GM19043 (cell line): ENCODE data around the gene PCDHGA6.
"Not testable (repeated sequence)": the region's sequence is repeated elsewhere in the genome, so short reads cannot be mapped to it uniquely, and the experiment has no call there.

ENCODE experiments used
- ATAC-seq: cut with Tn5 transposase; IDR thresholded peaks from one replicate; pipeline ENCODE4 v1.9.1; 2021; ENCODE audit warnings: low read depth; ENCODE audit not compliant: unreplicated experiment

PCDHGA6 gene

DNA sequence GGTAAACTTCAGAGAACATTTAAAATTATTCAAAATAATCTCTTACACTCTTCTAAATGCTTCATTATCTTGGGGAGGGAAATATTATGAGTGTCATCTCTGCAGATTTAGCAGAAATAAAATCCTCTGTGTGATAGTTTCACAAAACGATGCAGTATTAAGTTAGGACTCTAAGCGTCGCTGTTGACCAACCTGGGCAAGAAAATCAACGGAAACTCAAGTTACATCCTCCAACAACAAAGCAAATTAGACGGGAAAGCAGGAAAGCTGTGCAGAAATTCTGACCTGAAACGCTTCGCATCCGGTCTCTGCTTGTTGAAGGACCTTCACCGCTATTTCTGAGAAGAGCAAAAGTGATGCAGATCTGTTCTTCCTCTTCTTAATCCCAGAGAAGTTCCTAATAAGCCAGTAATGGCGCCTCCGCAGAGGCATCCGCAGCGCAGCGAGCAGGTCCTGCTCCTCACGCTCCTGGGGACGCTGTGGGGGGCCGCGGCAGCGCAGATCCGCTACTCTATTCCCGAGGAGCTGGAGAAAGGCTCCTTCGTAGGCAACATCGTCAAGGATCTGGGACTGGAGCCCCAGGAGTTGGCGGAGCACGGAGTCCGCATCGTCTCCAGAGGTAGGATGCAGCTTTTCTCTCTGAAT, at the start of gene PCDHGA6:
TSS of gene PCDHGA6 (plus strand) at position 219 of the 645 bp plus-strand sequence. CDS start at position 412, 193 bp downstream.
- no peak for ATAC-seq

- peak; percentile 91 for ATAC-seq
Observed at GRCh38 chr5:141326088-141326854, 47.4 kb upstream of the PCDHGA6 start.

DNA sequence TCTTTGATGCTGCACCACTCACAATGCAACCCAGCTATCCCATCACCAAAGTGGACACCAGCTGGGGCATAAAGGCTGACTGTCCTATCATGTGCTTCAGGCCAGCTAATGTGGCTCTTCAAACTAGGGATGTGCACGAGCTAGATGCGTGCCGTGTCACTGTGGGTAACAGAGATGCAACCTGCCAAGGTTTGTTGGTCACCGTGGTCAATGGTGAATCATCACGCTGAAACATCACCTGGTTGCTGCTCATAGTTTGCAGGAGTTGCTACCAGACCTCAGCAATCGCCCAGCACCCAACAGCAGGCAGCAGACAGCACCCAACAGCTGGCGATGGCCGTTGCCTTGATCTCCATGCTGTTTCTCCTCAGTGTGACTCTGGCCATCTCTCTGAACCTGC, 45.5 kb upstream of the PCDHGA6 start:
- ATAC-seq: no peak

DNA sequence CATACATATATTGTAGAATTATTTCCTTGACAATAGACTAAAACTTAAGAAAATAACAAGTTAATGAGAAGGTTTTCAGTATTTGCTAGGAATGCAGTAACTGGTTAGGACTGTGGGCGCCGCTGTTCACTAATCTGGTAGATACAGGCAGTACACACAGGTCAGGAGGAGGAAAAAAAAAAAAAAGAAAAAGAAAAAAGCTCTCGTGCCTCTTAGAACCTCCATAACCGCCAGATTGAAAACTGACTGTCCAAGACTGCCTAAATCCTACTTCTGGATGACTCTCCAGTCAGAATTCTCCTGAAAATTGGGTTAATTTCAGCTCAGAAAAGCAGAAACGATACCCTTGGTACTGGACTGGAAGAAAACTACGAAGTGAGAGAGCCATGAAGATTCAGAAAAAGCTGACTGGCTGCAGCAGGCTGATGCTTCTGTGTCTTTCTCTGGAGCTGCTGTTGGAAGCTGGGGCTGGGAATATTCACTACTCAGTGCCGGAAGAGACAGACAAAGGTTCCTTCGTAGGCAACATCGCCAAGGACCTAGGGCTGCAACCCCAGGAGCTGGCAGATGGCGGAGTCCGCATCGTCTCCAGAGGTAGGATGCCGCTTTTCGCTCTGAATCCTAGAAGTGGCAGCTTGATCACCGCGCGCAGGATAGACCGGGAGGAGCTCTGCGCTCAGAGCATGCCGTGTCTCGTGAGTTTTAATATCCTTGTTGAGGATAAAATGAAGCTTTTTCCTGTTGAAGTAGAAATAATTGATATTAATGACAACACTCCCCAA, 43.2 kb upstream of the PCDHGA6 start, which contains the start of gene PCDHGA1:
TSS of gene PCDHGA1 (plus strand) at position 216 of the 782 bp plus-strand sequence.
- ATAC-seq: no peak

GRCh38 chr5:141332571-141332970, 41.1 kb upstream of the PCDHGA6 start:
- not testable (repeated sequence) for ATAC-seq

- ATAC-seq: no peak
Observed at GRCh38 chr5:141338538-141339306, 35.0 kb upstream of the PCDHGA6 start, which contains the start of gene PCDHGA2. TSS of gene PCDHGA2 (plus strand) at chr5:141338760.

DNA sequence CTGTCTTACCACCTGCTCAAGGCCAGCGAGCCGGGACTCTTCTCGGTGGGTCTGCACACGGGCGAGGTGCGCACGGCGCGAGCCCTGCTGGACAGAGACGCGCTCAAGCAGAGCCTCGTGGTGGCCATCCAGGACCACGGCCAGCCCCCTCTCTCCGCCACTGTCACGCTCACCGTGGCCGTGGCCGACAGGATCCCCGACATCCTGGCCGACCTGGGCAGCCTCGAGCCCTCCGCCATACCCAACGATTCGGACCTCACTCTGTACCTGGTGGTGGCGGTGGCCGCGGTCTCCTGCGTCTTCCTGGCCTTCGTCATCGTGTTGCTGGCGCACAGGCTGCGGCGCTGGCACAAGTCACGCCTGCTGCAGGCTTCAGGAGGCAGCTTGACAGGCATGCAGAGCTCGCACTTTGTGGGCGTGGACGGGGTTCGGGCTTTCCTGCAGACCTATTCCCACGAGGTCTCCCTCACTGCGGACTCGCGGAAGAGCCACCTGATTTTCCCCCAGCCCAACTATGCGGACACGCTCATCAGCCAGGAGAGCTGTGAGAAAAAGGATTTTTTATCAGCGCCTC, 32.8 kb upstream of the PCDHGA6 start:
- ATAC-seq: not testable (repeated sequence)

GRCh38 chr5:141342773-141343172, 30.9 kb upstream of the PCDHGA6 start:
- no peak for ATAC-seq

GRCh38 chr5:141343242-141343952, 30.3 kb upstream of the PCDHGA6 start, which contains the start of gene PCDHGA3:
TSS of gene PCDHGA3 (plus strand) at chr5:141343829. CDS start at chr5:141344034, 205 bp downstream.
- no peak for ATAC-seq

DNA sequence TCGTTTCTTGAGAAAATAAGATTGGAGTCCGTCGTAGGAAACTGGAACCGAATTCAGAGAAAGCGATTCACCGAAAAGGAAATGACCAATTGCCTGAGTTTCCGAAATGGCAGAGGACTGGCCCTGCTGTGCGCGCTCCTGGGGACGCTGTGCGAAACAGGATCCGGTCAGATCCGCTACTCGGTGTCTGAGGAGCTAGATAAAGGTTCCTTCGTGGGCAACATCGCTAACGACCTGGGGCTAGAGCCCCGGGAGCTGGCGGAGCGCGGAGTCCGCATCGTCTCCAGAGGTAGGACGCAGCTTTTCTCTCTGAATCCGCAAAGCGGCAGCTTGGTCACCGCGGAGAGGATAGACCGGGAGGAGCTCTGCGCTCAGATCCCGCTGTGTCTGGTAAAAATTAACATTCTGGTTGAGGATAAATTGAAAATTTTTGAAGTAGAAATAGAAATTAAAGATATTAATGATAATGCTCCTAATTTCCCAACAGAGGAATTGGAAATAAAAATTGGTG, 29.7 kb upstream of the PCDHGA6 start:
- no peak for ATAC-seq

DNA sequence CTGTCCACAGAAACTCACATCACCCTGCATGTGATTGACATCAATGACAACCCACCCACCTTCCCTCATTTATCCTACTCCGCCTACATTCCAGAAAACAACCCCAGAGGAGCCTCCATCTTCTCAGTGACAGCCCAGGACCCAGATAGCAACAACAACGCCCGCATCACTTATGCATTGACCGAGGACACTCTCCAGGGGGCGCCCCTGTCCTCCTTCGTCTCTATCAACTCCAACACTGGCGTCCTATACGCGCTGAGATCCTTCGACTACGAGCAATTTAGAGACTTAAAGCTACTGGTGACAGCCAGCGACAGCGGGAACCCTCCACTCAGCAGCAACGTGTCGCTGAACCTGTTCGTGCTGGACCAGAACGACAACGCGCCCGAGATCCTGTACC, 28.4 kb upstream of the PCDHGA6 start:
- ATAC-seq: no peak

DNA sequence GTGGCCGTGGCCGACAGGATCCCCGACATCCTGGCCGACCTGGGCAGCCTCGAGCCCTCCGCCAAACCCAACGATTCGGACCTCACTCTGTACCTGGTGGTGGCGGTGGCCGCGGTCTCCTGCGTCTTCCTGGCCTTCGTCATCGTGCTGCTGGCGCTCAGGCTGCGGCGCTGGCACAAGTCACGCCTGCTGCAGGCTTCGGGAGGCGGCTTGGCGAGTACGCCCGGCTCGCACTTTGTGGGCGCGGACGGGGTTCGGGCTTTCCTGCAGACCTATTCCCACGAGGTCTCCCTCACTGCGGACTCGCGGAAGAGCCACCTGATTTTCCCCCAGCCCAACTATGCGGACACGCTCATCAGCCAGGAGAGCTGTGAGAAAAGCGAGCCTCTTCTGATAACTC, 27.7 kb upstream of the PCDHGA6 start:
- not testable (repeated sequence) for ATAC-seq

GRCh38 chr5:141349917-141350619, 23.6 kb upstream of the PCDHGA6 start, which contains the start of gene PCDHGB1:
TSS of gene PCDHGB1 (plus strand) at chr5:141350099. CDS start at chr5:141350261, 162 bp downstream.
- ATAC-seq: no peak

DNA sequence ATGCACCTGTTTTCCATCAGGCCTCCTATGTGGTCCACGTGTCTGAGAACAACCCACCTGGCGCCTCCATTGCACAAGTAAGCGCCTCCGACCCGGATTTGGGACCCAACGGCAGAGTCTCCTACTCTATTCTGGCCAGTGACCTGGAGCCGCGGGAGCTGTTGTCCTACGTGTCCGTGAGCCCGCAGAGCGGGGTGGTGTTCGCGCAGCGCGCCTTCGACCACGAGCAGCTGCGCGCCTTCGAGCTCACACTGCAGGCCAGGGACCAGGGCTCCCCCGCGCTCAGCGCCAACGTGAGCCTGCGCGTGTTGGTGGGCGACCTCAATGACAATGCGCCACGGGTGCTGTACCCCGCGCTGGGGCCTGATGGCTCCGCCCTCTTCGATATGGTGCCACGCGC, 22.1 kb upstream of the PCDHGA6 start:
- ATAC-seq: no peak

- ATAC-seq: no peak
Observed at GRCh38 chr5:141354900-141355469, 18.7 kb upstream of the PCDHGA6 start, which contains the start of gene PCDHGA4. TSS of gene PCDHGA4 (plus strand) at chr5:141355021. CDS start at chr5:141355108, 87 bp downstream.

- ATAC-seq: no peak
Observed at GRCh38 chr5:141355641-141356040, 18.1 kb upstream of the PCDHGA6 start.

- ATAC-seq: no peak
Observed at GRCh38 chr5:141356133-141356532, 17.6 kb upstream of the PCDHGA6 start.

DNA sequence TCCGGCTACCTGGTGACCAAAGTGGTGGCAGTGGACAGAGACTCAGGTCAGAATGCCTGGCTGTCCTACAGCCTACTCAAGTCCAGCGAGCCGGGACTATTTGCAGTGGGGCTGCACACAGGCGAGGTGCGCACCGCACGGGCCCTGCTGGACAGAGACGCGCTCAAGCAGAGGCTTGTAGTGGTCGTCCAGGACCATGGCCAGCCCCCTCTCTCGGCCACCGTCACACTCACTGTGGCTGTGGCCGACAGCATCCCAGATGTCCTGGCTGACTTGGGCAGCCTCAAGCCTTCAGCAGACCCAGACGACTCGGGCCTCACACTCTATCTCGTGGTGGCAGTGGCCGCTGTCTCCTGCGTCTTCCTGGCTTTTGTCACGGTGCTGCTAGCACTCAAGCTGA, 16.7 kb upstream of the PCDHGA6 start:
- no peak for ATAC-seq
